OCI-LY1 (cell line): Measurements from ENCODE around the gene FBXO46.
A peak's percentile ranks its signal among the peaks of the same experiment; 100 is the strongest.

Experiments used
- H2AFZ ChIP-seq: fragments of 200-600 bp; sonication (generic), shearing (Covaris generic); 2 replicates; pipeline ENCODE4 v1.6.0; 2014; ENCODE audit warnings: antibody characterized with exemption, mild to moderate bottlenecking, low read length
- H3F3A ChIP-seq: fragments of 200-600 bp; sonication (generic), shearing (Covaris generic); 2 replicates; pipeline ENCODE4 v1.6.0; 2014; ENCODE audit warnings: mild to moderate bottlenecking, antibody characterized with exemption, low read length, moderate library complexity; ENCODE audit not compliant: insufficient read depth
- H3K27ac ChIP-seq: fragments of 200-600 bp; sonication (generic); 2 replicates; pipeline ENCODE4 v1.5.1; 2014; ENCODE audit warnings: low read length, mixed run types, mild to moderate bottlenecking, low read depth; ENCODE audit not compliant: poor library complexity, severe bottlenecking
- H3K27me3 ChIP-seq: fragments of 200-600 bp; sonication (generic); 2 replicates; pipeline ENCODE4 v1.6.0; 2014; ENCODE audit warnings: antibody characterized with exemption, mild to moderate bottlenecking, low read length, moderate library complexity; ENCODE audit not compliant: insufficient read depth
- H3K36me3 ChIP-seq: fragments of 200-600 bp; sonication (generic); 2 replicates; pipeline ENCODE4 v1.6.1; 2014; ENCODE audit warnings: mild to moderate bottlenecking, antibody characterized with exemption, low read length, moderate library complexity, mixed read lengths; ENCODE audit not compliant: insufficient read depth
- H3K4me1 ChIP-seq: fragments of 200-600 bp; sonication (generic); 2 replicates; pipeline ENCODE4 v1.5.1; 2014; ENCODE audit warnings: mild to moderate bottlenecking, low read length, moderate library complexity; ENCODE audit not compliant: insufficient read depth, severe bottlenecking
- H3K4me2 ChIP-seq: fragments of 200-600 bp; sonication (generic), shearing (Covaris generic); 2 replicates; pipeline ENCODE4 v1.6.1; 2014; ENCODE audit warnings: low read length
- H3K4me3 ChIP-seq: fragments of 200-600 bp; sonication (generic); 2 replicates; pipeline ENCODE4 v1.5.1; 2014; ENCODE audit warnings: low read length, low read depth, mild to moderate bottlenecking, mixed read lengths; ENCODE audit not compliant: poor library complexity, severe bottlenecking
- H3K79me2 ChIP-seq: fragments of 200-600 bp; shearing (Covaris generic); 2 replicates; pipeline ENCODE4 v1.6.1; 2016; ENCODE audit warnings: mixed run types, low read length, mixed read lengths; ENCODE audit not compliant: insufficient read depth
- H3K9ac ChIP-seq: fragments of 200-600 bp; sonication (generic), shearing (Covaris generic); 2 replicates; pipeline ENCODE4 v1.6.1; 2014; ENCODE audit warnings: mild to moderate bottlenecking, low read length, mixed read lengths
- H3K9me2 ChIP-seq: fragments of 200-600 bp; sonication (generic), shearing (Covaris generic); 2 replicates; pipeline ENCODE4 v1.6.1; 2014; ENCODE audit warnings: low read depth, mild to moderate bottlenecking, low read length, mixed read lengths
- H3K9me3 ChIP-seq: fragments of 200-600 bp; shearing (Covaris generic); 2 replicates; pipeline ENCODE4 v1.6.1; 2014; ENCODE audit warnings: low read length, mixed read lengths
- H4K20me1 ChIP-seq: fragments of 200-600 bp; sonication (generic), shearing (Covaris generic); 2 replicates; pipeline ENCODE4 v1.6.0; 2016; ENCODE audit warnings: mild to moderate bottlenecking, low read length; ENCODE audit not compliant: insufficient read depth
- EZH2 ChIP-seq: fragments of 200-600 bp; sonication (generic), shearing (Covaris generic); IDR thresholded peaks from 2 replicates; pipeline ENCODE4 v1.8.0; 2017; ENCODE audit warnings: borderline replicate concordance, mixed run types, mild to moderate bottlenecking, antibody characterized with exemption, low read length, moderate library complexity, mixed read lengths
- TF ChIP-seq, protein P1 (sequence below): fragments of 200-600 bp; sonication (generic), shearing (Covaris generic); IDR thresholded peaks from 2 replicates; pipeline ENCODE4 v1.5.1; 2017; ENCODE audit warnings: mild to moderate bottlenecking, antibody characterized with exemption, low read length, moderate library complexity, mixed read lengths

Gene FBXO46

DNA sequence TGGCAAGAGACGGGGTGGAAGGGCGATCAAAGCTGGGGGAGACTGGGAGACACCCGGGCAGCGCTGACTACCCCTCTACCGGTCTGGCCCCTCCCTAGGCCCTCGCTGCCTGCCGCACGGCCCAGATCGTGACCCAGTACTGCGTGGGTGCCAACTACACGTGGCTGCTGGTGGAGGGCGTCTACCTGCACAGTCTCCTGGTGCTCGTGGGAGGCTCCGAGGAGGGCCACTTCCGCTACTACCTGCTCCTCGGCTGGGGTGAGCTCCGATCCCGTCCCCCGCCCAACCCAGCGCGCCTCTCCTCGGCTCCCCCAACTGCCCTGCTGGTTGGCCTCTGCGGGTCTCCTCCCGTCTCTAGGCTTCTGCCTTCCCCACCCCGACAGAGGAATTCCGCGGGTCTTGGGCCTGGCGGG is 53.8 kb downstream of the FBXO46 start:
- no peaks in the 10 kb centered on the region for H3K9me2 ChIP-seq
- TF ChIP-seq, protein P1, sequence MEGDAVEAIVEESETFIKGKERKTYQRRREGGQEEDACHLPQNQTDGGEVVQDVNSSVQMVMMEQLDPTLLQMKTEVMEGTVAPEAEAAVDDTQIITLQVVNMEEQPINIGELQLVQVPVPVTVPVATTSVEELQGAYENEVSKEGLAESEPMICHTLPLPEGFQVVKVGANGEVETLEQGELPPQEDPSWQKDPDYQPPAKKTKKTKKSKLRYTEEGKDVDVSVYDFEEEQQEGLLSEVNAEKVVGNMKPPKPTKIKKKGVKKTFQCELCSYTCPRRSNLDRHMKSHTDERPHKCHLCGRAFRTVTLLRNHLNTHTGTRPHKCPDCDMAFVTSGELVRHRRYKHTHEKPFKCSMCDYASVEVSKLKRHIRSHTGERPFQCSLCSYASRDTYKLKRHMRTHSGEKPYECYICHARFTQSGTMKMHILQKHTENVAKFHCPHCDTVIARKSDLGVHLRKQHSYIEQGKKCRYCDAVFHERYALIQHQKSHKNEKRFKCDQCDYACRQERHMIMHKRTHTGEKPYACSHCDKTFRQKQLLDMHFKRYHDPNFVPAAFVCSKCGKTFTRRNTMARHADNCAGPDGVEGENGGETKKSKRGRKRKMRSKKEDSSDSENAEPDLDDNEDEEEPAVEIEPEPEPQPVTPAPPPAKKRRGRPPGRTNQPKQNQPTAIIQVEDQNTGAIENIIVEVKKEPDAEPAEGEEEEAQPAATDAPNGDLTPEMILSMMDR = no peak
- H3K36me3 ChIP-seq = no peaks in the 10 kb centered on the region
- no peak overlapping the region for H3K27ac ChIP-seq
- H3K9me3 ChIP-seq = no peaks in the 10 kb centered on the region
- no peaks in the 10 kb centered on the region for H4K20me1 ChIP-seq
- H3K4me1 ChIP-seq = peaks cover 30% of the 10 kb centered on the region
- no peaks in the 10 kb centered on the region for H3F3A ChIP-seq
- no peaks in the 10 kb centered on the region for H3K27me3 ChIP-seq
- peak overlapping the region; percentile 52 for H3K4me3 ChIP-seq
- no peaks in the 10 kb centered on the region for H3K79me2 ChIP-seq
- peak overlapping the region; percentile 31; the same call in 1 of the 2 replicates for H3K9ac ChIP-seq
- H2AFZ ChIP-seq = no peak overlapping the region
- peak overlapping the region; percentile 66 for H3K4me2 ChIP-seq

DNA sequence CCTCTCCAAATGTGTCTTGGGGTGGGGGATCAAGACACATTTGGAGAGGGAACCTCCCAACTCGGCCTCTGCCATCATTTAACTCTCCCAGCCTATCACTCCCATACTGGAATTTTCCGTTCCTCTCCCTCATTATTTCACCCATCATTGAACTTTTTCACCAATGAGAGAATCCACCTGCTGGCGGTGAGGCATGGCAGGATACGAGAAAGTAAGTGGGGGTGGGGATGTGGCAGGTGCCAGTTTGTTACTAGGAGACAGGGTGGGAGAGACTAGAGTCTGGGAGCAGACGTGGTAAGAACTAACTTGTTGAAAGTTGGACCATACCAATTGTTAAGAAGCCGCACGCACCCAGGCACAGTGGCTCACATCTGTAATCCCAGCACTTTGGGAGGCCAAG is 55.8 kb downstream of the FBXO46 start:
- Histone ChIP-seq H3K4me3 (no peak overlapping the region), H3K36me3 (no peaks in the 10 kb centered on the region), H3F3A (no peaks in the 10 kb centered on the region), H3K4me2 (no peak overlapping the region), H3K4me1 (peaks cover 25% of the 10 kb centered on the region), H4K20me1 (no peaks in the 10 kb centered on the region), H3K9me2 (no peaks in the 10 kb centered on the region), H3K79me2 (no peaks in the 10 kb centered on the region), H2AFZ (no peak overlapping the region), H3K27me3 (no peaks in the 10 kb centered on the region), H3K9me3 (no peaks in the 10 kb centered on the region), H3K9ac (no peak overlapping the region), H3K27ac (no peak overlapping the region)
- TF ChIP-seq, protein P1 = no peak
- no peak for TF ChIP-seq EZH2

DNA sequence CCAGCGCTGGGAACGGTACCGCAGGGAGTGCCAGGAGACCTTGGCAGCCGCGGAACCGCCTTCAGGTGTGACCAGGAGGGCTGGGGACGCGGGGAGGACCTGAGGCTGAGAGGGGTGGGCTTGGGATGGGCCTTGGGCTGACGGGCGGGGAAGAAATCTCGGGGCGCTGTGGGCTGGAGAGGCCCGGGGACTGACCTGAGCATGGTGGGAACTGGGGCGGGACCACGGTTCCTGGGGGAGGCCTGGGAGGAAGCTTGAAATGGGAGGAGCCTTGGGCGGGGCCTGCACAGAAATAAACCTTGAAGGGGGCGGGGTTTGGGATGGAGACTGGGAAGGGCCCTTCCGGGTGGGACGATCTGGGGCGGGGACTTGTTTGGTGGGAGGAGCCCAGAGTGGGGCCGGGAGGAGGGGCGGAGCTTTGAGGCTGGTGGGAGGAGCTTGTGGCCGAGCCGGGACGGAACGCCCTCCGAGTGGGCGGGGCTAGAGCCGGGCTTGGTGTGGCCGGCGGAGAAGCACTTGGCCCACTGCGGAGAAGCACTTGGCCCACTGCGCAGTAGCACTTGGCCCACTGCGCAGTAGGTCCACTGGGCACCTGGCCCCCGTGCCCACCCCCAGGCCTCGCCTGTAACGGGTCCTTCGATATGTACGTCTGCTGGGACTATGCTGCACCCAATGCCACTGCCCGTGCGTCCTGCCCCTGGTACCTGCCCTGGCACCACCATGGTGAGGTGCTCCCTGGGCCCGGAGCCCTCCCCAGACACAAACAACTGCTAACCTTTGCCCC is 59.8 kb downstream of the FBXO46 start:
- H3K79me2 ChIP-seq = no peaks in the 10 kb centered on the region
- no peaks in the 10 kb centered on the region for H4K20me1 ChIP-seq
- no peak overlapping the region for H3K27ac ChIP-seq
- TF ChIP-seq, protein P1 = no peak
- TF ChIP-seq EZH2 = no peak
- no peaks in the 10 kb centered on the region for H3K36me3 ChIP-seq
- H2AFZ ChIP-seq = no peak overlapping the region
- H3K27me3 ChIP-seq = no peaks in the 10 kb centered on the region
- H3F3A ChIP-seq = no peaks in the 10 kb centered on the region
- no peak overlapping the region for H3K9ac ChIP-seq
- H3K9me3 ChIP-seq = no peaks in the 10 kb centered on the region
- H3K9me2 ChIP-seq = no peaks in the 10 kb centered on the region
- no peak overlapping the region for H3K4me2 ChIP-seq
- H3K4me1 ChIP-seq = peaks cover 29% of the 10 kb centered on the region
- no peak overlapping the region for H3K4me3 ChIP-seq
